SK-N-DZ (cell line): ENCODE measurements around the gene GPR156.

Source experiments
- DNase-seq: peaks from one replicate; pipeline ENCODE4 v3.0.0-alpha.2; 2015; ENCODE audit warnings: low spot score

GPR156 gene

GRCh38 chr3:120196333-120196732 lies 88.7 kb downstream of the GPR156 start:
- DNase-seq, result no peak

GRCh38 chr3:120193554-120193953 lies 91.5 kb downstream of the GPR156 start:
- DNase-seq, result no peak

DNA sequence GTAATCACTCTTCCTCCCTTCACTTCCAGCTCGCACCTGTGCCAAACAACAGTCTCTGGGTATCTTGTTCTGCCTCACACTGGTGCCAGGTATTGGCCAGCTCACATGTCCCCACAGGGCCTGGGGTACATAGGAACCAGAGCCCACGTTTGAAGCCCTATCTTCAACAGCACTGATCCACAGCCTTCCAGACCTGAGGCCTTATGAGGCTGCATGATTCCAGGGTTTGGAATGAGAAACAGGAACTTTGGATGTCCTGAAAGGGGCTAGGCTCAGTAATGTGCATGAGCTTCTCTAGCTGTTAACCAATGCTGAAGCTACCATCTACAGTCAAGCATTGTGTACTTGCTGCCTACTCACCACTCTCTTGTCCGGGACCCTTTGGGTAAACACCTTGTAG lies 92.4 kb downstream of the GPR156 start:
- DNase-seq, result no peak

GRCh38 chr3:120192159-120192558 lies 92.9 kb downstream of the GPR156 start:
- DNase-seq, result no peak

DNA sequence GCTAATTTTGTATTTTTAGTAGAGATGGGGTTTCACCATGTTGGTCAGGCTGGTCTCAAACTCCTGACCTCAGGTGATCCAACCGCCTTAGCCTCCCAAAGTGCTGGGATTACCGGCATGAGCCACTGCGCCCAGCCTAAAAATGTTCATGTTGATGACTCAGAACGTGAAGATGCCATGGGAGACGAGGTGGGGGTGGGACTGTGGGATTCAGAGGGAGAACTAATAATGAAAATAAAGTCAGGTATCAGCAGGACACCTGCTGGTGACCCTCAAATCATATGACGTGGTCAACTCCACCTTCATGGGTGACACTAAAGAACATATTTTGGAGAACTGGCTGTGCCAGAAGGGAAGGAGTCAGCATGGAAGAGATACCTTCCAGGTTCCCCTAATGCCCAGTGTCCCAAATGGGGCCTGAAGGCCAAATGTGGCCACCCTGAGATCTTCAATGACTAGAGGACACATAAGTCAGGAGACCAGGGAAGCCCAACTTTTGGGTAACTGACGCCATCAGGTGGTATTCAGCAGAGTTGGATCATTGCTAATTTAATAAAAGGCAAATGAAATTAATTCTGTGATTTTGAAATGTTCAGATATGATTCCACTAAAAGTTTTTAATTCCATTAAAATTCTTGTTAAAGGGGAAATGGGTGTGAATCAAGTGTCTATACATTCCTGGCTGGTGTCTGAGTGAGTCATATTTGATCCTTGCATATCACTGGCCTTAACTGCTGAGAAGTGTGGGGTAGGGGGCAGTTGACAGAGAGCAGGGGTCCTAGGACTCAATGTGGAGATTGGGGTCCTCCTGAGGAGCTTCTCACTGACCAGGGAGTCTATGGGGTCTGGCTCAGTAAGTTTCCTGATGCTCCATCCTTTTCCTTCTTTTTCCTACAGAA lies 102.2 kb downstream of the GPR156 start:
- DNase-seq, result no peak

- no peak for DNase-seq
These were observed 103.4 kb downstream of the GPR156 start for GRCh38 chr3:120181632-120182031.

DNA sequence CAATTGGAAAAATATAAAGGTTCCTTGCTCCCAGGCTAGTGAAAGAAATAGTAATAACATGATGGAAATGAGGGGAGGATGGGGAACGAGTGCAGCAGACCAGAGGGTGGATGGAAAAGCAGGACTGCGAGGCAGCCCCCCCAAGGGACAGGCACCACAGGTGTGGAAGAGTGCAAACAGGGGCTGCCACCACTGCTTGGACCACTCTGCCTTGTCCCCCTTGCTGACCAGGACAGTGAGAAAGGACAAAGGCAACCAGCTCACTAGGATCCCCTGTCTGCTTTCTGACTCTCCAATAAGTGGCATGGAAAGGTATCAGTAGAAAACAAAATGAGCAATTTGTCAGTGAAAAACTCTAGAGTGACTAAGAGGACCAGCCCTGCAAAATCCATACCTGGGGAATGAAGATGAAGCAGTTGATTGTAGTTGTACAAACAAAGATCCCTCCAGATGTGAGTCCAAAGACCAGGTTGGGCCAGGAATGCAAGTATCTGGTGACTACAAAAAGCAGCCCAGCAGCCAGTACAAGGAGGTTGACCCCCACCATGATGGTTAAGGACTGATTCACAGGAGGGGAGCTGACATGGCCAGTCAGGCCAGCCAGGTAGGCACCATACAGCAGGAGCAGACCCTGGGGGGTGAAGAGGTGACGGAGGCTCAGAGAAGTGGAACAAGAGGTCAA lies 104.2 kb downstream of the GPR156 start:
- DNase-seq, result no peak

DNA sequence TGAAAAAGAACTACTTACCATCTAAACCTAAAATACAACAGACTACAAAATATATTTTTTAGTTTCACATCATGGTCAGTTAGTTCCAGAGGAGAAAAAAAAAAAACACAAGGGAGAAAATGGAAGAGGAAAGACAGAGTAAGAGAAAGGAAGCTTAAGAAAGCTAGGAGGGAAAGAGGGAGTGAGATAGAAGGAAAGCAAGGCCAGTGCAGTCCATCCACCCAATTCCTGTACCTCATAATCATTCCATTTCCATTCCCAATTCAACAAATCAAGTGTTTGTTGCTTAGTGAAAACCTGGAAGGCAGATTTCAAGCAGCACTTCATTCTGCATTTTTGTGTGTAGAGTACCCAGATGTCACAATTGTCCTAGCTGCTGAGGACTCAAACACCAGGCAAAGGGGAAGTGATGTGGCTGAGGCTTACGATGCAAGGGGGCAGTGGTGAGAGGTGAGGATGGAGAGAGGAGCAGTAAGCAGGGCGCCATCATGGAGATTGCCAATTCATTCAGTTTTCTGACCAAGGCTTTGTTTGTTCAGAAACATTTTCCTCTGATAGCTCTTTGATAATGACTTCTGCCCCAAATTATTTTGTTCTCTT lies 107.2 kb downstream of the GPR156 start:
- DNase-seq, result no peak

DNA sequence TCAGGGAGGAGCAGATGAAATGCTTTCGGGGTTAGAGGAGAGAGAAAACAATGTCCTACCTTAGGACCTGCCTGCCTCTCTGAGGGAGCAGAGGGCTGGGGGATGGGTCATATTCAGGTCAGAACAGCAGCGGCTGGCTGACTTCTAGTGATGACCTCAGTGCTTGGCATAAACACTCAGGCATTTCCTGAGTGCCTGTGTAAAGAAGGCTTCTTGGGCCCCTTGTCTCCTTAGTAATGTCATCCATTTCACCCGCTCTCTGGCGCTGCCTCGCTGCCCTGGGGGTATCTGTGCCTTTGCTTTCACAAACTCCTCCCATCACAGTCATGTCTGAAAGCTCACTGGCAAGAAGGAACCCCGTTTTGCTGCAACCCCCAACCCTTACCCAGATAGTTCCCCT lies 107.9 kb downstream of the GPR156 start:
- no peak for DNase-seq

- no peak for DNase-seq
These were observed 110.0 kb downstream of the GPR156 start for GRCh38 chr3:120174811-120175539.

- no peak for DNase-seq
These were observed 111.9 kb downstream of the GPR156 start for GRCh38 chr3:120173056-120173675.

DNA sequence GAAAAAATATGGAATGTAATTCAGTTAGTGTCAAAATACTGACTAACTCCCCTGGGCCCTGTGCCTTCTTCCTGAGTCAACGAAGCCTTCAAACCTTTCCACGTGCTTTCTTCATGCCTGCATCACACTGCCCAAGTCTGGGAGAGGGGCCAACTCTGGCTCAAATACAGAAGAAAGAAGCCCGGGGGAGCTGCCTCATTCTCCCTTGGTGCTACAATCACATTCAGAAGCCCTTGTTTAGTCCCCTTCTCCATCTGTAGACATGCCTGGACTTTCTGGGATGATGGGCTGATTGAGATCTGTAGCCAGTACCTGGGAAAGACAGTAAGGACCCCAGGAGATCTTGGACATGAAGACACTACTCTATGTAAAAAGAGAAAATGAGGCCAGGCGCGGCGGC lies 113.0 kb downstream of the GPR156 start:
- DNase-seq, result no peak

- DNase-seq, result no peak
These were observed 113.7 kb downstream of the GPR156 start for GRCh38 chr3:120171134-120171873.

DNA sequence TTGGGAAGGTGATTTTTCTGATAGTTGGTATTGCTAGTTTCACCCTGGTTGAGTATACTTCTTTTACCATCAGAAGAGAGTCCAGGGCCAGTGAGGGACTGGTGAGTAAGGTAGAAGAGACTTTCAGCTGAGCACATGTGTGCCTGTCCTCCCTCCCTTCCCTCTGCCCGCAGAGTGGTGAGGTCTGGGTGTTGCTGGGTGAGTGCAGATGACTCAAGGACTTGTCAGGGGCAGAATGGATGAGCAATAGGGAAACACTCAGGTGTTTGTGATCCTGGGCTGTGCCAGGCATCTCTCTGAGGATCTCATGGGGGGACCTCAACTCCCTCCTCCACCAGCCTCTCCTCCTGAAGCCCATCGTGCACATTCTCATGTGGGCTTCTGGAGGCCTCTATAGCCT lies 114.8 kb downstream of the GPR156 start:
- DNase-seq, result no peak

DNA sequence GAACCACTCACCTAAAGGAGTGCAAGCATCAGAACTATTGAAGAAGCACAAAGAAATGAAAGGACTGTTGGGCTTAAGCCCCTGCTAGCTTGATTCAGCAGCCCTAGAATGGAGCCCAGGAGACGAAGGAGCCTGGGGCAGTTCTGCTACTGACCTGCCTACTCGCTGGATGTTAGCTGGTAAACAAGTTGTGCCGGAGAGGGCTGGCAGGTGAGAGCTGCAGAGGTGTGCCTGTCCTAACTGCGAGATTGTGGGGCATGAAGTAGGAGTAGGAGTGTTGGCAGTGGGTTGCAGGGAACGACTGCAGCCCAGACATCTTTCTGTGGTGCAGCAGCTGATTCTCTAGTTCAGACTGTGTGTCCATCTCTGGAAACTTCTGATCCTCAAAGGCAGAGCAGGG lies 115.6 kb downstream of the GPR156 start:
- no peak for DNase-seq

DNA sequence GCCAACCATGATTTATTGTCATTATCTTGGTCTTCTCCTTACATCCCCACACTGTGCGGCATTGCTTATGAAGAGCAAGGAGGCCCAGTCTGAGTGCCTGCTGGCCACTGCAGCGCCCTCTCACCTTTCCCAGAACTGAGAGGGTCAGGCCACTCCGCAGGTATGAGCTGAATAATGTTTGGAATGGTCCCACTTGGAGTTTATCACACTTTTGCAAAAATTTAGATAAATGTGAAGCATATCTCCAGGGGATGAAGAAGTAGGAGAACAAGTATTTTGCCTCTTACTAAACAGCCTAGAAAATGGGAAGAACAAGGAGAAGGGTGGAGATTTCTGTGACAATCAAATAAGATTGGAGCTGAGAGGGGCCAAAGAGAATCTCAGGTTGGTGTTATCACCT lies 116.4 kb downstream of the GPR156 start:
- no peak for DNase-seq

- DNase-seq, result no peak
These were observed 117.0 kb downstream of the GPR156 start for GRCh38 chr3:120168038-120168437.

- DNase-seq, result no peak
These were observed 117.5 kb downstream of the GPR156 start for GRCh38 chr3:120167488-120167887.

DNA sequence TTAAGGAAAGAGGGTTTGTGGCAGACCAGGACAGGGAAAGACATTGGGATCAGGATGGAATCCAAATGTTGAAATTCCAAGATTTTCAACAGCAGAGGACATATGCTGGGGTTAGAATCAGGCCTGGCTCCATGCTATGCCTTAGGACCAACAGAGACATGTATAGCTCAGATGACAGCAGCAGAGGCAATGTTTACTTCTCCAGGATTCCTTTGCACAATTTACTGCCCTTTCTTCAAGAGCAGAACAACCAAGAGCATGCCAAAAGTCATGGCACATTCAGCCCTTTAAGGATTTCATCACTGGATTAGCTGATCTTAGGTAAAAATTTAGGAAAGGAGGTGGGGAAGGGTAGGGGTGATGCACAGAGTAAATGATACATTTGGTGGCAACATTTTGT lies 121.2 kb downstream of the GPR156 start:
- DNase-seq, result no peak

DNA sequence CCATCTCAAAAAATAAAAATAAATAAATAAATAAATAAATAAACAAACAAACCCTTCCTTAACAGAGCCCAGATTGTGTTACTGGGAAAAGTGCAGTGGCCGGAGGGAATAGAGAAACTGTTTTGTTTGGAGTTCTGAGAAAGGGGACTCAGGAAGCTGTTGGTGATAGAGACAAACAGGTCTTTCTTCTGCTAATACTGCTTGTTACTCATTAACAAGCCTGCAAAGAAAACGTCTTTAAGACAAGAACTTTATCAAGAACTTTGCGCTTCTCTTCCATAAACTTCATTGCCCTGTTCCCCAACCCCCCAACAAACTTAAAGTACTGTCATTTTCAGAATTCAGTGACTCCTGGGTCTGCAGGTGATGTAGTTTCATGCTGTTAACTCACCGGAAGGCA lies 122.0 kb downstream of the GPR156 start:
- no peak for DNase-seq

DNA sequence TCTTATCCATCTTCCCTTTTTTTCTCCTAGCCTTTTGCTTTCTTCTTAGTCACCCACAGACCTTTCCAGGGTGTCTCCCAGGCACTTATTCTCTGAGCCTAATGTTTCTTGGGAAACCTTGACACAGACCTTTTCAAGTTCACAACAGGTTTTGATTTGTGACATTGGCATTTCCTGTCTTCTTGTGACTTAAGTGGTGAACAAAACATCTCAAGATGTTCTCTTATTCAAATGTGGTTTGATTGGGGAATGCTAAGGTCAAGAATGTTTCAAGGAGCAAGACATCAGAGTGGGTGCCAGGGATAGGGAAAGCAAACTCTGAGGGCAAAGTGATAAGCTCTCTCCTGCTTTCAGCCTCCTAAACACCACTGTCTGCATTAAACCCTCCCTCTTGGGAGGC lies 122.6 kb downstream of the GPR156 start:
- no peak for DNase-seq
